CD14-positive monocyte (primary cell): ENCODE results near the gene LIMS2. TPM values are rescaled to one million over a fixed set of nuclear protein-coding genes. Genes with fewer than 3 reads are reported as not detected.

Experiments used
- DNase-seq, 3 donors: peaks; one replicate each; pipeline ENCODE4 v3.0.0-alpha.2; 2011 to 2022
- H2AFZ ChIP-seq: 2 replicates; pipeline ENCODE4 v1.6.0; 2012; ENCODE audit warnings: mild to moderate bottlenecking, low read depth, low read length, inconsistent platforms; ENCODE audit not compliant: insufficient read depth, poor library complexity, severe bottlenecking
- H3K27ac ChIP-seq, 2 donors: 1 replicate in 1 of 2; 2 replicates in 1 of 2; pipeline ENCODE4 v1.5.1; 2012 to 2013; ENCODE audit warnings: low read length in 2 of 2, control low read depth in 1 of 2, inconsistent platforms in 1 of 2, low read depth in 1 of 2, mild to moderate bottlenecking in 1 of 2
- H3K27me3 ChIP-seq, 2 donors: one replicate each; pipeline versions ENCODE4 v1.6.0 to v1.6.1; 2011 to 2013; ENCODE audit warnings: low read length in 2 of 2; ENCODE audit not compliant: control insufficient read depth in 2 of 2, insufficient read depth in 2 of 2
- H3K36me3 ChIP-seq, 2 donors: replicated peaks in 1 of 2; 1 replicate in 1 of 2; 2 replicates in 1 of 2; pipeline versions ENCODE4 v1.5.1 to v1.6.1; 2012 to 2013; ENCODE audit warnings: low read length in 2 of 2, control low read depth in 1 of 2, inconsistent platforms in 1 of 2, mild to moderate bottlenecking in 1 of 2; ENCODE audit not compliant: insufficient read depth in 2 of 2, control insufficient read depth in 1 of 2
- H3K4me1 ChIP-seq, 2 donors: 1 replicate in 1 of 2; 2 replicates in 1 of 2; pipeline versions ENCODE4 v1.5.1 to v1.6.1; 2012 to 2013; ENCODE audit warnings: low read length in 2 of 2, control low read depth in 1 of 2, inconsistent platforms in 1 of 2, mild to moderate bottlenecking in 1 of 2, moderate library complexity in 1 of 2; ENCODE audit not compliant: insufficient read depth in 2 of 2, control insufficient read depth in 1 of 2
- H3K4me2 ChIP-seq: replicated peaks from 2 replicates; pipeline ENCODE3; 2012; ENCODE audit warnings: low read length, moderate library complexity, mild to moderate bottlenecking; ENCODE audit not compliant: poor library complexity, severe bottlenecking; ENCODE audit errors: extremely low read depth
- H3K4me3 ChIP-seq, 3 experiments: fragments of 200-600 bp in 1 of 3; sonication (generic) in 1 of 3; replicated peaks in 1 of 3; 1 replicate in 2 of 3; 2 replicates in 1 of 3; pipeline ENCODE4 v1.5.1; 2011 to 2013; ENCODE audit warnings: low read length in 3 of 3, mild to moderate bottlenecking in 3 of 3, control low read depth in 2 of 3, low read depth in 2 of 3, inconsistent platforms in 1 of 3, moderate library complexity in 1 of 3
- H3K79me2 ChIP-seq: 2 replicates; pipeline ENCODE4 v1.6.0; 2012; ENCODE audit warnings: mild to moderate bottlenecking, control low read depth, inconsistent platforms, low read length, moderate library complexity; ENCODE audit not compliant: insufficient read depth
- H3K9ac ChIP-seq: 2 replicates; pipeline ENCODE4 v1.6.0; 2017; ENCODE audit warnings: low read length, mild to moderate bottlenecking; ENCODE audit not compliant: insufficient read depth, poor library complexity, severe bottlenecking
- H3K9me3 ChIP-seq, 2 donors: replicated peaks in 1 of 2; 1 replicate in 1 of 2; 2 replicates in 1 of 2; pipeline versions ENCODE4 v1.5.1 to v1.6.1; 2012 to 2013; ENCODE audit warnings: low read length in 2 of 2, control low read depth in 1 of 2; ENCODE audit not compliant: control insufficient read depth in 1 of 2, insufficient read depth in 1 of 2
- H4K20me1 ChIP-seq: 2 replicates; pipeline ENCODE4 v1.6.0; 2012; ENCODE audit warnings: mild to moderate bottlenecking, low read length, control low read depth, moderate library complexity; ENCODE audit not compliant: insufficient read depth
- H3K27ac Mint-ChIP-seq, 7 donors: one replicate each; pipeline ENCODE4 v1.8.0; 2020; ENCODE audit warnings: mild to moderate bottlenecking in 7 of 7, mixed read lengths in 7 of 7, moderate library complexity in 6 of 7, inconsistent platforms in 2 of 7
- H3K27me3 Mint-ChIP-seq, 3 donors: one replicate each; pipeline ENCODE4 v1.8.0; 2021 to 2022; ENCODE audit warnings: low read depth in 3 of 3, mild to moderate bottlenecking in 3 of 3, mixed read lengths in 3 of 3, moderate library complexity in 3 of 3, inconsistent platforms in 1 of 3
- H3K36me3 Mint-ChIP-seq, 2 donors: one replicate each; pipeline ENCODE4 v1.8.0; 2020; ENCODE audit warnings: mixed read lengths in 2 of 2, inconsistent platforms in 1 of 2, mild to moderate bottlenecking in 1 of 2
- H3K4me1 Mint-ChIP-seq: one replicate; pipeline ENCODE4 v1.8.0; 2020; ENCODE audit warnings: mild to moderate bottlenecking, mixed read lengths
- H3K4me3 Mint-ChIP-seq, 2 donors: one replicate each; pipeline ENCODE4 v1.8.0; 2020; ENCODE audit warnings: mild to moderate bottlenecking in 2 of 2, mixed read lengths in 2 of 2, moderate library complexity in 1 of 2
- H3K9me3 Mint-ChIP-seq, 7 donors: one replicate each; pipeline ENCODE4 v1.8.0; 2020 to 2022; ENCODE audit warnings: mixed read lengths in 7 of 7, mild to moderate bottlenecking in 6 of 7, moderate library complexity in 6 of 7, inconsistent platforms in 2 of 7
- WGBS: methylation state at CpG from one replicate; pipeline ENCODE4 v1.1.5; 2013; ENCODE audit warnings: missing lambda C conversion rate; ENCODE audit not compliant: insufficient coverage; 5-methylcytosine and 5-hydroxymethylcytosine counted together
- intact Hi-C, 2 donors: fragments of 100-400 bp; cut with micrococcal nuclease; formaldehyde crosslinking; loops; one replicate each; pipeline versions ENCODE4 v1.15.0 to v1.15.1; 2023
- polyA plus RNA-seq, 3 donors: library from polyadenylated mRNA; depleted of rRNA in 1 of 3; unstranded in 2 of 3; stranded (reverse) in 1 of 3; fragments of 300-500 nt in 2 of 3; fragments of >200 nt in 1 of 3; fragmentation: Illumina TruSeq in 2 of 3; gene quantifications; 1 replicate in 2 of 3; 2 replicates in 1 of 3; pipeline ENCODE4 v1.2.3, GENCODE V29; 2012 to 2021
- TF ChIP-seq, protein P1 (sequence below): fragments of 200-600 bp; IDR thresholded peaks from one replicate; pipeline ENCODE4 v1.8.0; 2022; ENCODE audit warnings: antibody characterized with exemption, mild to moderate bottlenecking

The LIMS2 gene
- polyA plus RNA-seq, 3 donors = 0.13 to 1.3 (median 0.23) TPM

DNA sequence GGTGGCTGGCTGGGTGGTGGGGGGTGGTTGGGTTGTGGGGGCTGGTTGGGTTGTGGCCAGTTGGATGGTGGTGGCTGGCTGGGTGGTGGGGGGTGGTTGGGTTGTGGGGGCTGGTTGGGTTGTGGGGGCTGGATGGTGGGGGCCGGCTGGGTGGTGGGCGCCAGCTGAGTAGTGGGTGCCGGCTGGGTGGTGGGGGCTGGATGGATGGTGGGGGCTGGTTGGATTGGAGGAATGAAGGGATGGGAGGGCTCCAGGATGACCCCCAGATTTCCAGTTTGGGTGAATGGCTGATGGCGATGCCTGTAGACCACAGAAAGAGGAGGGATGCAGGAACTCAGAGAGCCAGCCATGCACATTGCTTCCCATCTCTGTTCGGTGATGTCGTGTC, 56.1 kb downstream of the LIMS2 start:
- Mint-ChIP-seq H3K27me3 (peaks cover 3 to 7% (median 5%) of the 10 kb centered on the region in 3 donors), H3K36me3 (no peaks in the 10 kb centered on the region), H3K27ac (no peak overlapping the region), H3K4me1 (peaks cover 16% of the 10 kb centered on the region), H3K4me3 (no peak overlapping the region), H3K9me3 (peaks cover 0 to 2% (median 0%) of the 10 kb centered on the region in 7 donors)
- Histone ChIP-seq H2AFZ (no peak overlapping the region), H3K36me3 (no peaks in the 10 kb centered on the region), H4K20me1 (no peaks in the 10 kb centered on the region), H3K9me3 (peaks cover 0 to 2% of the 10 kb centered on the region in 2 donors), H3K27me3 (no peaks in the 10 kb centered on the region), H3K4me2 (no peak overlapping the region), H3K79me2 (no peaks in the 10 kb centered on the region), H3K9ac (no peak overlapping the region), H3K4me1 (no peaks in the 10 kb centered on the region), H3K27ac (no peak overlapping the region), H3K4me3 (no peak overlapping the region)
- 95% methylated on average over 6 of the region's 6 CpGs for WGBS
- intact Hi-C loops = no loop called here
- DNase-seq = no peak
- TF ChIP-seq, protein P1, sequence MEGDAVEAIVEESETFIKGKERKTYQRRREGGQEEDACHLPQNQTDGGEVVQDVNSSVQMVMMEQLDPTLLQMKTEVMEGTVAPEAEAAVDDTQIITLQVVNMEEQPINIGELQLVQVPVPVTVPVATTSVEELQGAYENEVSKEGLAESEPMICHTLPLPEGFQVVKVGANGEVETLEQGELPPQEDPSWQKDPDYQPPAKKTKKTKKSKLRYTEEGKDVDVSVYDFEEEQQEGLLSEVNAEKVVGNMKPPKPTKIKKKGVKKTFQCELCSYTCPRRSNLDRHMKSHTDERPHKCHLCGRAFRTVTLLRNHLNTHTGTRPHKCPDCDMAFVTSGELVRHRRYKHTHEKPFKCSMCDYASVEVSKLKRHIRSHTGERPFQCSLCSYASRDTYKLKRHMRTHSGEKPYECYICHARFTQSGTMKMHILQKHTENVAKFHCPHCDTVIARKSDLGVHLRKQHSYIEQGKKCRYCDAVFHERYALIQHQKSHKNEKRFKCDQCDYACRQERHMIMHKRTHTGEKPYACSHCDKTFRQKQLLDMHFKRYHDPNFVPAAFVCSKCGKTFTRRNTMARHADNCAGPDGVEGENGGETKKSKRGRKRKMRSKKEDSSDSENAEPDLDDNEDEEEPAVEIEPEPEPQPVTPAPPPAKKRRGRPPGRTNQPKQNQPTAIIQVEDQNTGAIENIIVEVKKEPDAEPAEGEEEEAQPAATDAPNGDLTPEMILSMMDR = no peak

DNA sequence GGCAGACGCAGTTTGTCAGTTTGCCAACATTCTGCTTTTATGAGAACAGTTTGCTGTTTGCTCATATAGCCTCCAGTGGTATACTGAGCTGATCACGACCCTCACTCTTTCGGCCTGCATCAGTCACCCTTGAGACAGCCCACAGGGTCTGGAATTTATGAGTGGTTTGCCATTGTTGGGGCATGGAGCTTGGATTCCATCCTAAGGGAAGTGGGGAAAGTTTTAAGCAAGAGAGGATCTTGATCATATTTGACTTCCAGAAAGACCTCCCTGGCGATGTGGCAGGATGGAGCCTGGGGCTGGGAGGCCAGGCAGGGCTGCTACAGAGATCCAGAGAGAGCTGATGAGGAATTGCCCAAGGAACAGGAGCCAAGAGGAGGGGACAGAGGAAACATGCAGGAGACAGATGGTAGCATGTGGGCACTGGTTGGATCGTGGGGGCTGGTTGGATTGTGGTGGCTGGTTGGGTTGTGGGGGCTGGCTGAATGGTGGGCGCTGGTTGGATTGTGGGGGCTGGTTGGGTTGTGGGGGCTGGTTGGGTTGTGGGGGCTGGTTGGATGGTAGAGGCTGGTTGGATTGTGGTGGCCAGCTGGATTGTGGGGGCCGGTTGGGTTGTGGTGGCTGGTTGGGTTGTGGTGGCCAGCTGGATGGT, 56.7 kb downstream of the LIMS2 start:
- intact Hi-C loops = no loop called here
- peaks cover 1 to 7% (median 3%) of the 10 kb centered on the region in 3 donors for H3K27me3 Mint-ChIP-seq
- H3K9me3 ChIP-seq = peaks cover 0 to 7% of the 10 kb centered on the region in 2 donors
- H3K4me3 Mint-ChIP-seq = no peak overlapping the region
- TF ChIP-seq, protein P1 = no peak
- H3K9ac ChIP-seq = no peak overlapping the region
- peak overlapping the region in 1 of 7 donors; percentile 38 for H3K27ac Mint-ChIP-seq
- H2AFZ ChIP-seq = no peak overlapping the region
- H3K27me3 ChIP-seq = no peaks in the 10 kb centered on the region
- H3K79me2 ChIP-seq = no peaks in the 10 kb centered on the region
- no peaks in the 10 kb centered on the region for H4K20me1 ChIP-seq
- H3K4me2 ChIP-seq = no peak overlapping the region
- no peaks in the 10 kb centered on the region for H3K4me1 ChIP-seq
- DNase-seq = no peak
- WGBS = 81% methylated on average over 6 of the region's 7 CpGs
- peaks cover 0 to 3% of the 10 kb centered on the region in 2 donors for H3K36me3 Mint-ChIP-seq
- no peaks in the 10 kb centered on the region for H3K36me3 ChIP-seq
- no peak overlapping the region for H3K4me3 ChIP-seq
- peaks cover 16% of the 10 kb centered on the region for H3K4me1 Mint-ChIP-seq
- H3K27ac ChIP-seq = no peak overlapping the region
- peaks cover 0 to 6% (median 4%) of the 10 kb centered on the region in 7 donors for H3K9me3 Mint-ChIP-seq
